Neural cell (in vitro differentiated cells): Measurements from ENCODE around the gene FBLN2.

Experiments
- EZH2 ChIP-seq: fragments of 200-600, 300-800 bp; shearing (Covaris generic), sonication (generic); IDR thresholded peaks from 2 replicates; pipeline ENCODE4 v1.6.1; 2014; ENCODE audit warnings: antibody characterized with exemption, low read length, borderline replicate concordance, mild to moderate bottlenecking; ENCODE audit not compliant: insufficient read depth, poor library complexity, severe bottlenecking
- TAF1 ChIP-seq: IDR thresholded peaks from 2 replicates; pipeline ENCODE4 v1.6.1; 2012; ENCODE audit warnings: low read depth
- TF ChIP-seq, protein P1 (sequence below): fragments of 450-650 bp; IDR thresholded peaks from 2 replicates; pipeline ENCODE4 v1.5.1; 2014; ENCODE audit warnings: antibody characterized with exemption, mild to moderate bottlenecking, moderate library complexity; ENCODE audit not compliant: poor library complexity, severe bottlenecking

- TF ChIP-seq, protein P1, sequence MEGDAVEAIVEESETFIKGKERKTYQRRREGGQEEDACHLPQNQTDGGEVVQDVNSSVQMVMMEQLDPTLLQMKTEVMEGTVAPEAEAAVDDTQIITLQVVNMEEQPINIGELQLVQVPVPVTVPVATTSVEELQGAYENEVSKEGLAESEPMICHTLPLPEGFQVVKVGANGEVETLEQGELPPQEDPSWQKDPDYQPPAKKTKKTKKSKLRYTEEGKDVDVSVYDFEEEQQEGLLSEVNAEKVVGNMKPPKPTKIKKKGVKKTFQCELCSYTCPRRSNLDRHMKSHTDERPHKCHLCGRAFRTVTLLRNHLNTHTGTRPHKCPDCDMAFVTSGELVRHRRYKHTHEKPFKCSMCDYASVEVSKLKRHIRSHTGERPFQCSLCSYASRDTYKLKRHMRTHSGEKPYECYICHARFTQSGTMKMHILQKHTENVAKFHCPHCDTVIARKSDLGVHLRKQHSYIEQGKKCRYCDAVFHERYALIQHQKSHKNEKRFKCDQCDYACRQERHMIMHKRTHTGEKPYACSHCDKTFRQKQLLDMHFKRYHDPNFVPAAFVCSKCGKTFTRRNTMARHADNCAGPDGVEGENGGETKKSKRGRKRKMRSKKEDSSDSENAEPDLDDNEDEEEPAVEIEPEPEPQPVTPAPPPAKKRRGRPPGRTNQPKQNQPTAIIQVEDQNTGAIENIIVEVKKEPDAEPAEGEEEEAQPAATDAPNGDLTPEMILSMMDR, result no peak
- TF ChIP-seq TAF1 (no peak), EZH2 (no peak)
Observed at GRCh38 chr3:13575459-13576061, 26.6 kb downstream of the FBLN2 start.
